SH-SY5Y (cell line): Measurements from ENCODE around the gene ADD1.

Experiments
- GATA2 ChIP-seq: IDR thresholded peaks from 2 replicates; pipeline ENCODE4 v1.6.1; 2011; ENCODE audit warnings: mild to moderate bottlenecking, low read depth, low read length
- GATA3 ChIP-seq: IDR thresholded peaks from 2 replicates; pipeline ENCODE4 v1.6.1; 2011; ENCODE audit warnings: low read depth, mild to moderate bottlenecking, low read length, moderate library complexity

DNA sequence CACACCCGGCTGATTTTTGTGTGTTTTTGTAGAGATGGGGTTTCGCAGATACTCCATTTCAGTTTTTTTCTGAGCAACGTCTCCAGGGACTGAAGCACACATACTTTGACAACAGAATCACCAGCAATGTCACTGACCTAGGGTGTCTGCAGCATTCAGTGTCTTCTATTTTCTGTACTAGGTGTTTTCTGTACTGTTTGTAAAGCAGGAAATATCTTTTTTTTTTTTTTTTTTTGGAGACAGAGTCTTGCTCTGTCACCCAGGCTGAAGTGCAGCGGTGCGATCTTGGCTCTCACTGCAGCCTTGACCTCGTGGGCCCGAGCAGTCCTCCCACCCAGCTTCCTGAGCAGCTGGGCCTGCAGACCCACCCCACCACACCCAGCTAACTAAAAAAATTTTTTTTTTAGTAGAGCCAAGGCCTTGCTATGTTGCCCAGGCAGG is 8.9 kb downstream of the ADD1 start:
- TF ChIP-seq GATA2 (no peak), GATA3 (no peak)
